Neural cell (in vitro differentiated cells): ENCODE measurements around the gene ZDHHC1. TPM values are rescaled to one million over a fixed set of nuclear protein-coding genes. Genes with fewer than 3 reads are reported as not detected.

Experiments used
- H2AFZ ChIP-seq: fragments of 200-600, 300-800 bp; sonication (generic), shearing (Covaris generic); 2 replicates; pipeline ENCODE4 v1.6.0; 2014; ENCODE audit warnings: low read depth, mild to moderate bottlenecking, antibody characterized with exemption, low read length, moderate library complexity
- H3F3A ChIP-seq: fragments of 200-600 bp; shearing (Covaris generic); 2 replicates; pipeline ENCODE4 v1.6.1; 2016; ENCODE audit warnings: mild to moderate bottlenecking, moderate library complexity, mixed read lengths, antibody characterized with exemption, low read length; ENCODE audit not compliant: insufficient read depth, poor library complexity, severe bottlenecking
- H3K27ac ChIP-seq: fragments of 200-600, 300-800 bp; sonication (generic), shearing (Covaris generic); 2 replicates; pipeline ENCODE4 v1.5.1; 2014; ENCODE audit warnings: mild to moderate bottlenecking, low read length, moderate library complexity
- H3K27me3 ChIP-seq: fragments of 300-800, 200-600 bp; sonication (generic), shearing (Covaris generic); 2 replicates; pipeline ENCODE4 v1.6.0; 2014; ENCODE audit warnings: mild to moderate bottlenecking, low read depth, low read length, moderate library complexity; ENCODE audit not compliant: insufficient read depth
- H3K36me3 ChIP-seq: fragments of 300-800, 200-600 bp; sonication (generic), shearing (Covaris generic); 2 replicates; pipeline ENCODE4 v1.5.1; 2014; ENCODE audit warnings: mild to moderate bottlenecking, antibody characterized with exemption, low read length, moderate library complexity; ENCODE audit not compliant: insufficient read depth
- H3K4me2 ChIP-seq: fragments of 300-800, 200-600 bp; sonication (generic), shearing (Covaris generic); 2 replicates; pipeline ENCODE4 v1.6.0; 2014; ENCODE audit warnings: mild to moderate bottlenecking, low read length
- H3K4me3 ChIP-seq: fragments of 300-800, 200-600 bp; sonication (generic), shearing (Covaris generic); 2 replicates; pipeline ENCODE4 v1.5.1; 2014; ENCODE audit warnings: mild to moderate bottlenecking, low read length, moderate library complexity
- H3K79me2 ChIP-seq: fragments of 200-600 bp; shearing (Covaris generic); replicated peaks from 2 replicates; pipeline ENCODE4 v1.6.0; 2014; ENCODE audit warnings: mild to moderate bottlenecking, low read length, moderate library complexity; ENCODE audit not compliant: insufficient read depth
- H3K9ac ChIP-seq: fragments of 300-800, 200-600 bp; sonication (generic), shearing (Covaris generic); 2 replicates; pipeline ENCODE4 v1.6.1; 2016; ENCODE audit warnings: mild to moderate bottlenecking, low read length, mixed read lengths
- H3K9me2 ChIP-seq: fragments of 200-600 bp; shearing (Covaris generic); 2 replicates; pipeline ENCODE4 v1.6.1; 2016; ENCODE audit warnings: mild to moderate bottlenecking, low read length, mixed read lengths; ENCODE audit not compliant: insufficient read depth
- H3K9me3 ChIP-seq: fragments of 200-600, 300-800 bp; sonication (generic), shearing (Covaris generic); 2 replicates; pipeline ENCODE4 v1.6.1; 2016; ENCODE audit warnings: mild to moderate bottlenecking, mixed run types, low read length, moderate library complexity, mixed read lengths
- H4K20me1 ChIP-seq: fragments of 200-600 bp; shearing (Covaris generic); 2 replicates; pipeline ENCODE4 v1.6.1; 2016; ENCODE audit warnings: mild to moderate bottlenecking, mixed run types; ENCODE audit not compliant: insufficient read depth
- CTCF ChIP-seq: fragments of 450-650 bp; IDR thresholded peaks from 2 replicates; pipeline ENCODE4 v1.5.1; 2014; ENCODE audit warnings: antibody characterized with exemption, mild to moderate bottlenecking, moderate library complexity; ENCODE audit not compliant: poor library complexity, severe bottlenecking
- EP300 ChIP-seq: fragments of 450-650 bp; conservative IDR thresholded peaks from 2 replicates; pipeline ENCODE4 v1.6.1; 2014; ENCODE audit warnings: antibody characterized with exemption, mild to moderate bottlenecking, moderate library complexity; ENCODE audit not compliant: poor library complexity, severe bottlenecking
- EZH2 ChIP-seq: fragments of 200-600, 300-800 bp; shearing (Covaris generic), sonication (generic); IDR thresholded peaks from 2 replicates; pipeline ENCODE4 v1.6.1; 2014; ENCODE audit warnings: antibody characterized with exemption, low read length, borderline replicate concordance, mild to moderate bottlenecking; ENCODE audit not compliant: insufficient read depth, poor library complexity, severe bottlenecking
- MXI1 ChIP-seq: fragments of 450-650 bp; conservative IDR thresholded peaks from 2 replicates; pipeline ENCODE4 v1.6.1; 2014; ENCODE audit warnings: antibody characterized with exemption, mild to moderate bottlenecking; ENCODE audit not compliant: poor library complexity, severe bottlenecking
- POLR2AphosphoS5 ChIP-seq: IDR thresholded peaks from 2 replicates; pipeline ENCODE4 v1.6.1; 2012
- RAD21 ChIP-seq: fragments of 450-650 bp; conservative IDR thresholded peaks from 2 replicates; pipeline ENCODE4 v1.6.1; 2014; ENCODE audit warnings: antibody characterized with exemption, mild to moderate bottlenecking, moderate library complexity
- REST ChIP-seq: IDR thresholded peaks from 2 replicates; pipeline ENCODE4 v1.6.1; 2012; ENCODE audit warnings: borderline replicate concordance
- SMC3 ChIP-seq: fragments of 450-650 bp; conservative IDR thresholded peaks from 2 replicates; pipeline ENCODE4 v1.6.1; 2014; ENCODE audit warnings: antibody characterized with exemption, mild to moderate bottlenecking, moderate library complexity; ENCODE audit not compliant: poor library complexity
- TAF1 ChIP-seq: IDR thresholded peaks from 2 replicates; pipeline ENCODE4 v1.6.1; 2012; ENCODE audit warnings: low read depth
- polyA plus RNA-seq: library from polyadenylated mRNA; depleted of rRNA; stranded (reverse); fragments of >200 nt; gene quantifications from 2 replicates; pipeline ENCODE4 v1.2.3, GENCODE V29; 2014

The ZDHHC1 gene
- polyA plus RNA-seq, 1 donor from 2014 or later: 1.7 TPM

- no peaks in the 10 kb centered on the region for H3K9me3 ChIP-seq
- H3K4me3 ChIP-seq: no peak overlapping the region
- no peaks in the 10 kb centered on the region for H3K9me2 ChIP-seq
- no peak overlapping the region for H2AFZ ChIP-seq
- TF ChIP-seq EZH2 (no peak), EP300 (no peak), MXI1 (no peak), TAF1 (no peak), REST (no peak), POLR2AphosphoS5 (no peak), RAD21 (no peak), CTCF (no peak), SMC3 (no peak)
- no peaks in the 10 kb centered on the region for H3K27me3 ChIP-seq
- H3K4me2 ChIP-seq: no peak overlapping the region
- H4K20me1 ChIP-seq: no peaks in the 10 kb centered on the region
- no peaks in the 10 kb centered on the region for H3K79me2 ChIP-seq
- no peak overlapping the region for H3K9ac ChIP-seq
- H3K27ac ChIP-seq: no peak overlapping the region
- H3F3A ChIP-seq: no peaks in the 10 kb centered on the region
- H3K36me3 ChIP-seq: no peaks in the 10 kb centered on the region
These were observed 4.9 kb downstream of the ZDHHC1 start for GRCh38 chr16:67411339-67411738.

- Histone ChIP-seq H3K9me3 (no peaks in the 10 kb centered on the region), H3K27me3 (no peaks in the 10 kb centered on the region), H4K20me1 (no peaks in the 10 kb centered on the region), H3K79me2 (no peaks in the 10 kb centered on the region), H3K4me2 (no peak overlapping the region), H2AFZ (no peak overlapping the region), H3K4me3 (no peak overlapping the region), H3K9me2 (no peaks in the 10 kb centered on the region), H3K27ac (no peak overlapping the region), H3K36me3 (no peaks in the 10 kb centered on the region), H3K9ac (no peak overlapping the region), H3F3A (no peaks in the 10 kb centered on the region)
- TF ChIP-seq SMC3: no peak
- no peak for TF ChIP-seq POLR2AphosphoS5
- no peak for TF ChIP-seq MXI1
- no peak for TF ChIP-seq CTCF
- TF ChIP-seq EZH2: no peak
- TF ChIP-seq RAD21: no peak
- TF ChIP-seq TAF1: no peak
- no peak for TF ChIP-seq EP300
- no peak for TF ChIP-seq REST
These were observed 6.6 kb downstream of the ZDHHC1 start for GRCh38 chr16:67409631-67410030.
